Adrenal gland (tissue), 5 donors: ENCODE data around the gene GALK1.

Source experiments
- POLR2A ChIP-seq, 2 donors: fragments of 450-650 bp; IDR thresholded peaks; one replicate each; pipeline ENCODE4 v1.6.1; 2017; ENCODE audit warnings: antibody characterized with exemption in 2 of 2, mild to moderate bottlenecking in 2 of 2, moderate library complexity in 1 of 2
- TF ChIP-seq, protein P1 (sequence below), 6 experiments: fragments of 450-650 bp in 4 of 6; fragments of 200-600 bp in 2 of 6; sonication (generic) in 1 of 6; IDR thresholded peaks; 1 replicate in 5 of 6; 2 replicates in 1 of 6; pipeline versions ENCODE4 v1.5.1 to v1.8.0; 2016 to 2021; ENCODE audit warnings: antibody characterized with exemption in 6 of 6, mild to moderate bottlenecking in 2 of 6, moderate library complexity in 1 of 6
- donor health status: DM: no; HTN: no; CAD: no.

DNA sequence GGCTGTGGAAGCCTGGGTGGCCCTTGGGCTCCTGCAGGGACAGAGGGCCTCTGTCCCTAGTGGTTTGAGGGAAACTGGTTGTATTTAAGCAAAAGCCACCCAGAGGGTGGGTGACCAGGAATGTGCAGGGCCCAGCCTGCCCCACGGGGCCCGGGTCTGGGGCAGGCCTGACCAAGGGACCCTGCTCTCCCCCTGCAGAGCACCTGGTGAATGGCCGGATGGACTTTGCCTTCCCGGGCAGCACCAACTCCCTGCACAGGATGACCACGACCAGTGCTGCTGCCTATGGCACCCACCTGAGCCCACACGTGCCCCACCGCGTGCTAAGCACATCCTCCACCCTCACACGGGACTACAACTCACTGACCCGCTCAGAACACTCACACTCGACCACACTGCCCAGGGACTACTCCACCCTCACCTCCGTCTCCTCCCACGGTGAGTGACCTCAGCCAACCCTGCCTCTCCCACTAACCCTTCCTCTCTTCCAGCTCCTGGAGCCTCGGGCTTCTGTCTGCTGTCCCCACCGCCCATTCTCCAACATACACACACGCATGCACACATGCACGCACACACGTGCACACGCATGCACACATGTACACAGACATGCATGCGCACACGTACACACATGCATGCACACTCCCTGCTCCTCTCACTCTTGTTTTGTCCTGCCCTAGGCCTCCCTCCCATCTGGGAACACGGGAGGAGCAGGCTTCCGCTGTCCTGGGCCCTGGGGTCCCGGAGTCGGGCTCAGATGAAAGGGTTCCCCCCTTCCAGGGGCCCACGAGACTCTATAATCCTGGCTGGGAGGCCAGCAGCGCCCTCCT is 10.4 kb downstream of the GALK1 start:
- no peak for TF ChIP-seq POLR2A (IDR thresholded peaks at IDR 0.05)
- TF ChIP-seq, protein P1, sequence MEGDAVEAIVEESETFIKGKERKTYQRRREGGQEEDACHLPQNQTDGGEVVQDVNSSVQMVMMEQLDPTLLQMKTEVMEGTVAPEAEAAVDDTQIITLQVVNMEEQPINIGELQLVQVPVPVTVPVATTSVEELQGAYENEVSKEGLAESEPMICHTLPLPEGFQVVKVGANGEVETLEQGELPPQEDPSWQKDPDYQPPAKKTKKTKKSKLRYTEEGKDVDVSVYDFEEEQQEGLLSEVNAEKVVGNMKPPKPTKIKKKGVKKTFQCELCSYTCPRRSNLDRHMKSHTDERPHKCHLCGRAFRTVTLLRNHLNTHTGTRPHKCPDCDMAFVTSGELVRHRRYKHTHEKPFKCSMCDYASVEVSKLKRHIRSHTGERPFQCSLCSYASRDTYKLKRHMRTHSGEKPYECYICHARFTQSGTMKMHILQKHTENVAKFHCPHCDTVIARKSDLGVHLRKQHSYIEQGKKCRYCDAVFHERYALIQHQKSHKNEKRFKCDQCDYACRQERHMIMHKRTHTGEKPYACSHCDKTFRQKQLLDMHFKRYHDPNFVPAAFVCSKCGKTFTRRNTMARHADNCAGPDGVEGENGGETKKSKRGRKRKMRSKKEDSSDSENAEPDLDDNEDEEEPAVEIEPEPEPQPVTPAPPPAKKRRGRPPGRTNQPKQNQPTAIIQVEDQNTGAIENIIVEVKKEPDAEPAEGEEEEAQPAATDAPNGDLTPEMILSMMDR (IDR thresholded peaks at IDR 0.05) = no peak
